Stimulated activated CD4-positive, alpha-beta T cell treated with anti-CD3 and anti-CD28 coated beads, Interleukin-1b, Interleukin-23, amount 100 ng/mL, for 1 hour (primary cell): ENCODE results near the gene SRRM3.
"Not testable (repeated sequence)": the region's sequence is repeated elsewhere in the genome, so short reads cannot be mapped to it uniquely, and the experiment has no call there.

ENCODE experiments used
- DNase-seq, 2 donors: peaks; one replicate each; pipeline ENCODE4 v3.0.0-alpha.2; 2020; ENCODE audit warnings: low read depth in 2 of 2

Gene SRRM3

DNA sequence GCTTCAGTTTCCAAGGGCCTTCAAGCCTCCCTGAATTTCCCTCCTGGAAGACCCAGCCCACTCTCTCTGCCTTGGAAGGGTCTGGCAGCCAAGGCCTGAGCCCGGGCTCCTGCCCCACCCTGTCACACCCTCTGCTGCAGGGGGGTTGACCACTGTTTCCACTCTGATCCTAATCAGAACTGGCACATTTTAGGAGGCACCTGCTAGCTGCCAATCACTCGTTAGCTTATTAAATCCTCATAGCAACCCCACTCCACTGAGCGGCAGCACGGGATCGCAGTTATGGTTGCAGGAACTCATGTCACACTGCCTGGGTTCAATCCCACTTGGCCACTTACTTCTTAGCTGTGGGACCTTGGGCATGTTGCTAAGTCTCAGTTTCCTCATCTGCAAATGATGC is 113.7 kb downstream of the SRRM3 start:
- no peak for DNase-seq

DNA sequence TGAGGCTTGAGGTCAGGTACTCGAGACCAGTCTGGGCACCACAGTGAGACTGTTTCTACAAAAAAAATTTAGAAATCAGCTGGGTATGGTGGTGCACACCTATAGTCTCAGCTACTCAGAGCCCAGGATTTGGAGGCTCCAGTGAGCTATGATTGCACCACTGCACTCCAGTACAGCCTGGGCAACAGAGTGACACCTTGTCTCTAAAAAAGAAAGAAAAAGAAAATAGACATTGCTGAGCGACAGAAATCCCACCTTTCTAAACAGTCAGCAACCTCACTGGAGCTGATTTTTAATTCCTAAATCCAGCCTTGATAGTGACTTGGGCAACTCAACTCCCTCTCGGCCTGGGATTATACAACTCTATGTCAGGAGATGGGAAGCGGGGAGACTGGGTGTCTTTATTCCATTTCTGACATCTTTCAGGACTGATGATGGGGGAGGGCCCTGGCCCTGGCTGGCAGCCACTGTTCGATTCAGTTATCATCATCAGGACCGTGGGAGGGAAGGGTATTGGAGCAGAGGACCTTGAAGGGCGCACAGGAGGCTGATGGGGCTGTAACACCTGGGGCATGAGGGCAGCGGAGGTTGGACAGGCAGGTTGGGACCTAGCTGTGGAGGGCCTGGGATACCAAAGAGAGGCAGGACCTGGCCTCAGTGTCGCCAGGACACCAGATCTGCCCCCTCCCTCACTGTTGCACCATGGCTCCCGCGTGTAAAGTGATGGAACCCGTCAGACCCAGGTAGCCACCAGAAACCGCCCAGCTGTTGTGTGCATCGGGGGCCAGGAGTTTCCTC is 115.5 kb downstream of the SRRM3 start:
- no peak for DNase-seq

DNA sequence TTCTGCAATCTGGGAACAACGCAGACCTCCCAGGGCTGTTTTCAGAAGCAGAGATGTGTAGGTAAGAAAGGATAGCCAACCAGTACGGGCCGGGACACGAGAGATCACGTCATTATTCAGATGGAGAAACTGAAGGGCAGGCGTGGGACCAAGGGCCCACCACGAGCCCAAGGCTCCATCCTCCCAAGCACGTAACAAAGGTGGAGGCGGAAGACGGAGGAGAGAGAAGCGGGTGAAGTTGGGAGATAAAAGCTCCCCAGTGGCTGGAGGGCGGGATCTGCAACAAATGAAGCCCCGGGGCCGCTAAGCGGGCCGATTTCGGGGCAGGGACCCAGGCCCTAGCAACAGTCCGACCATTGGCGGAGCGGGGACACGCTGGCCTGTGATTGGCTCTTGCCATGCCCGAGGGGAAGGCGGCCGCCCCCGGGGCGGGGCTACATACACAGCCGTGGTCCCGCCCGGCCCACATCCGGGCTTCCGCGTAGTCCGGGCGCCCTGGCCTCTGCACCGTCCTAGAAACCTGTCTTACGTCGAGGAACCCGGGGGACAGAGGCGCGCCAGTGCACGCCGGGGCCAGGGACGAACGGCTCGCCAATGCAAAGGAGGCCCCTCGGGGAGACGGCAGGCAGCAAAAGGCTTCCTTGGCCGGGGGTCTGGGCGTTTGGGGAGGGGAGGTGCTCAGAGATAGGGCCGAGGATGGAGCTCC is 116.2 kb downstream of the SRRM3 start:
- peak; percentile 87 to 88 for DNase-seq

DNA sequence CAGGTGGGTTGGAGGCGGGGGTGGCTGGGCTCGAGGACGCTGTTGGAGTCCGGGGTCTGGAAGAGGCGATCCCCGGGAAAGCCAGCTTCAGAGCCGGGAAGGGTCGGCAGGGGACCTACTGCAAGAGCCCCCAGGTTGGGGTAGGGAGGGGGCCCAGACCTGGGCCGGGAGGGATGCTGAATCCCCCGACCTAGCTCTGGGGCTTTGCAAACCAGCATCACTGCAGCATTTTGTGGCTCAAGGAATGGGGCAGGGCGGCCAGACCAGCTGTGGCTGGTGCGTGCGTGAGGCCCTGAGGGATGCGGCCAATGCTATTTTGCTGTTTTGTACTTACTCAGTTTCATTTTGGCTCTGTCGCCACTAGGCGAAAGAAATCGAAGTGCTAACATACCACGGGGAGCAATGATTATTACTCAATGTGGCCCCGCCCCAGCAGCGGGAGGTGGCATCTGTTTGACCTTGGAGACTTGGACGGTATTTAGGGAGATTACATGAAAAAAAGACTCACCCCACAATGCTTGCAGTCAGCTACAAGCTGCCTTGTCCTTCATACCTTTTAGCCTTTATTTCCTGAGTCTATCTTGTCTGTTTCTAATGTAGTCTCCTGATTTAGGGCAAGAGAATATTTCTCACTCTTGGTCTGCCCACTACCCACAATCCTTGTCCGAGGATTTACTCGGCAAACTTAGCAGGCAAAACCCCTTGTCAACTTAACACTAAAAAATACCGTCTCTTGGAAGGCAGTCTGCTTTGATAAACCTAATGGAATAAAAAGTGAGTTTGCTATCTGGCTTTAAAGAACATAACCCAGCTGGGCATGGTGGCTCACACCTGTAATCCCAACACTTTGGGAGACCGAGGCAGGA is 117.0 kb downstream of the SRRM3 start:
- DNase-seq = no peak

DNA sequence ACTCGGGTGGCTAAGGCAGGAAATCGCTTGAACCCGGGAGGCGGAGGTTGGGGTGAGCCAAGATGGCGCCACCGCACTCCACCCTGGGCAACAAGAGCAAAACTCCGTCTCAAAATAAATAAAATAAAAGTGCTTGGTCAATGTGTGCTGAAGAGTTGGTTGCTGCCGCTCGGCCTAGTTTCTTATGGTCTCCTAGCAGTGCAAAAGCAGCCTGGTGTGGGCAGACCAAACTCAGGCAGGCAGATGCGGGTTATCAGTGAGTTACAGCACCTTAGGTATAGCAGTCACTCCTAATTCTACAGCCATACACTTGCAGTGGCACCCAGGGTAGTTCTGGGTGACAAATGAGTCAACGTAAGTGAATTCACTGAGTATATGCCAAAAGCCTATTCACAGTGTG is 123.4 kb downstream of the SRRM3 start:
- no peak for DNase-seq

DNA sequence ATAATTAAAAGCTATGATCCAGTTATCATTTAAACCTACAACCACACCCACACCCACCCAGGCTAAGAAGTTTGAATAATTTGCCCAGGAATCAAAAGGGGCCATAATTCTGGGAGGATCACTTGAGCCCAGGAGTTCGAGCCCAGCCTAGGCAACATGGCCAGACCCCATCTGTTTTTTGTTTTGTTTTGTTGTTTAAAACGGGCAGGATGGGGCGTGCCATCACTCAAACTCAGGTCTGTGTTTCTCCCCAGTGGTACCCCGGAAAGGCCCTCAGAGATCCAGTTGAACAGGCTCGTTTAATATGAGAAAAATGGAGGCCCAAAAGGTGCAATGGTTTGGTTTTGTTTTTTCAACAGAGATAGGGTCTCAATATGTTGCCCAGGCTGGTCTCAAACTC is 124.1 kb downstream of the SRRM3 start:
- DNase-seq = no peak

DNA sequence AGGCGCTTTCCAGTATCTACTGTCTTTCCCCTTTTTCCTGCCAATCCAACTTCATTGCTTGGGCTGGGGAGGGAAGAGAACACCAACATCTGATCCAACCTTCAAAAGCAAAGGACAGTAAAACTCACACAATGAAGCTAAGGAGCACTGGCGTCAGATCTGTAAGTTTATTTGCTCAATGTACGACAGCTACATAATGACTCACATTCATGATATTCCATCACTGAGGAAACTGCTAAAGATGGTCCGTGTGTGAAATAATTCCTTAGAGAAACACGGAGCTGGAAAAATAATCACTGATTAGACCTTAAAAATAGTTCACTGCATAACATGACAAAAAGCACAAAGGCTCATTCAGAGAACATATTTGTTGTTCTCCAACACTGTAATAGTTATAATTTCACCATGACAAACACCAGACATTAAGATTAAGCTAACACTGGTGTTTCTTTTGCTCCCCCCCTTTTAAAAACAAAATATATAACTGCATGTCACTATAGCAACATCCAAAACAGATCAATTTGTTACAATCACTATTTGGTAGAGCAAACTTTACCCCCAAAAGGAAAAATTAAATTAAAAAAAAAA is 125.0 kb downstream of the SRRM3 start:
- no peak for DNase-seq

DNA sequence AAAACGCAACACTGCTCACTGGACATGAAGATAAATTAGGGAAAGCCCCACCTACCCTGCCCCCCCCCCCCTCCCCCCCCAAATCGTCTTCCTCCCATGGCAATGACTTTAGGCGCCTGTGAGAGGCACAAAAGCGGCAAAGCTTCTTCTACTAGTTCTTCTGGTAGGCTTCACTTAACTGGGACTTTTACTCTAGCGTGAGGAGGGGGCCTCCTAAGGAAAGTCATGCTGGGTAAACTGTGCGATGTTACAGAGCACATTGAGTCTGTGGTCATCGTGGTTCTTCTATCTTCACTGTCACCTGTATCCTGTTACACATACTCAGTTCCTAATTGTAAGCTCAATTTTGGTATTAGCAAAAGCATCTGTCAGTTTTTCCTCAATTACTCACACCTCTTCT is 125.9 kb downstream of the SRRM3 start:
- DNase-seq = no peak

DNA sequence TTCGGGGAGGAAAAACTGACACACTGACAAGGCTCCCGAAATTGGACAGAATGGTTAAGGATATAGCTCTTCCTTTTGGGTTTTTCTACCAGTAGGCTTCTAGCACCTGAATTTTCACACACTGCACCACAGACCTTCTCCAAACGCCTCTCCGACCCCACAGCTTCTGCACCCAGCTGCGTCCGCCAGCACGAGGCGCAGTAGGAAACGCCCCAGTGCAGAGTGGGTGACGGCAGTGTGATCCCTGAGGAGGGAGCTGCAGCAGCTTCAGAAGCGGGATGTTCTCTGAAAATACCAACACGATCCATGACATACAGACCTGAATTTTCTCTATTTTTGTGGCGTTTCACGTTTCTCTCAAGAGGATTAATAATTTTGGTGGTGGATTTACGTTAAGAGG is 126.7 kb downstream of the SRRM3 start:
- no peak for DNase-seq

DNA sequence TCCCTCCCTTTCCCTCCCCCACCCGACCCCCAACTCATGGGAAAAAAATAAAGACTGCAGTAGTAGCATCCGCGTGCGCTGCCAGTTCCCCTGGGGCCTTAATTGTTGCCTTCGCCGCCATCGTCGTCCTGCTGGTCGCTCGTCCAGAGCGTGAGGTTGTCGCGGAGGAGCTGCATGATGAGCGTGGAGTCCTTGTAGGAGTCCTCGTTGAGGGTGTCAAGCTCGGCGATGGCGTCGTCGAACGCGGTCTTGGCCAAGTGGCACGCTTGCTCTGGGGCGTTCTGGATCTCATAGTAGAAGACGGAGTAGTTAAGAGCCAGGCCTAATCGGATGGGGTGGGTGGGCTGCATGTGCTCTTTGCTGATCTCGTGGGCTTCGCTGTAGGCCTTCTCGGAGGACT is 127.8 kb downstream of the SRRM3 start:
- DNase-seq = no peak

DNA sequence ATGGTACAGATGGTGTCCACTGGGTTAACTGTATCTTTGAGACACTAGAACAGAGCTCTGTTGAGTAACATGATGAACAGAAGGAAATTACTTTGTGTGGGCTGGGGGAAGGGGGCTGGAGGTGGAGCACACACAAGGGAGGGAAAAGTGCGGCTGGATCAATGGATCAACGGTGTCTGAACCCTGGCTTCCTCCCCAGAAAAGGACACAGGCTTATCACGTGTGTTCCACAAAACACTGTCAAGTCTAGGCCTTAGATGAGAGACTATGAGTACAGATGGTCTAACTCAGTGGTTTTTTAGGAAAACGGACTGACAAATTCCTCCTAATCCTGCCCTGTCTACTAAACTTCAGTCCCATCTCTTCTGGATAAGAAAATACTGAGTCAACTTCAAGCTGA is 128.6 kb downstream of the SRRM3 start:
- DNase-seq = no peak

DNA sequence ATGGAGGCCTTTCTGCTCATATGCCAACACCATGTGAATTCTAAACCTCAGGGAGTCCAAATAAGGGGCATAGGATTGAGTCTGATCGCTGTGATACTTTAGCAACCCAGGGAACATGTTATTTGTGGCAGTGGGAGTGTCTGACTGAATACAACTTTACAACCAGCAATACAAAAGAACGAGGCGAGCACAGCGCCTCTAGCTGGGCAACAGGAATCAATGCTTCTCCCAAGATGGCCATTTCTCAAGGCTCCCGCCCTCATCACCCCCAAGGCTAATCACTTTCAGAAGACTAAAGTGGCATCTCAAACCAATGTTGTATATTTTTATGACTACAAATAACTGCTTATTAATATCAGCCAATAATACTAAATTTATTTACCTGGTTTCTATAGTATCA is 129.0 kb downstream of the SRRM3 start:
- no peak for DNase-seq

DNA sequence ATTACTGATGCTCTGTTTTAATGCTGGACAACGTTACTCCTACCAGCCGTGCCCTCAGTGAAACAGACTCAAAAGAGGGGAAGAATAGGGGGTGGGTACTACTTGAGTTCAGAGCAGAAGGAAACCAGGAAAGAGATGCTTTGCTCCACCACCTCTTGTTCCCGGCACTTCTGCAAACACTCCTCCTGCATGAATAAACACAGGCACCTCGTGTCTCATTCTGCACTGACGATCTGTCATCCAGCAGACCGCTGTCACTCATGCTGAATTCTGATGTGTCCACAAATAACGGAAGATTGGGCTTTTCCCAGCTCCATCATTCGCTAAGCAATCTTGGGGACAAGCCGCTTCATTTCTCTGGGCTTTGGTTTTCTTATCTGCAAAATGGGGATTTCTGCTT is 130.4 kb downstream of the SRRM3 start:
- no peak for DNase-seq

DNA sequence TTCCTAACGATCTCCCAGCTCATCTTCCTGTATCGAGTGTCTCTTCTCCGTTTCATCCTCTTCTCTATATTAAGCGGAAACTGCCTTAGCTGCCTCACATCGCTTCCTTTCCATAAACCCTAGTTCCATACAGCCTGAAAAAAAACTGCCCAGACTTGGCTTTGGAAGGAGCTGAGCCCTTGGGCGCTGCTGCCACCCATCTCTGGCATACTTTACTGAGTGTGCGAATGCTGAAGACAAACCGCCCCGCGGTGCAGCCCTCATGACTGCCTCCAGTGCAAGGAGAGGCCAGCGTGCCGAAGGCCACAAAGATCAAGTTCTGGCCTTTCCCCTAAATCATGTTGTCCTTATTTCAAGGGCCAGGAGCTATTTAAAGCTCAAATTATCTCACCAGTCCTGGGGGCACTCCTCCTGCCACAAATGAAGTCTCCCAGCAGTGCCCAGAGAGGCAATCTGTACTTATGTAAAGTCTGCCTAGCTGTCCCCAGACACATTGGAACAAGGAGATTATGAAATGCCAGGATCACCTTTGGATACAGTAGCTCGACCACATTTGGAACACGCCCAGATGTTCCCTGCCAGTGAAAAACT is 131.9 kb downstream of the SRRM3 start:
- DNase-seq = no peak

DNA sequence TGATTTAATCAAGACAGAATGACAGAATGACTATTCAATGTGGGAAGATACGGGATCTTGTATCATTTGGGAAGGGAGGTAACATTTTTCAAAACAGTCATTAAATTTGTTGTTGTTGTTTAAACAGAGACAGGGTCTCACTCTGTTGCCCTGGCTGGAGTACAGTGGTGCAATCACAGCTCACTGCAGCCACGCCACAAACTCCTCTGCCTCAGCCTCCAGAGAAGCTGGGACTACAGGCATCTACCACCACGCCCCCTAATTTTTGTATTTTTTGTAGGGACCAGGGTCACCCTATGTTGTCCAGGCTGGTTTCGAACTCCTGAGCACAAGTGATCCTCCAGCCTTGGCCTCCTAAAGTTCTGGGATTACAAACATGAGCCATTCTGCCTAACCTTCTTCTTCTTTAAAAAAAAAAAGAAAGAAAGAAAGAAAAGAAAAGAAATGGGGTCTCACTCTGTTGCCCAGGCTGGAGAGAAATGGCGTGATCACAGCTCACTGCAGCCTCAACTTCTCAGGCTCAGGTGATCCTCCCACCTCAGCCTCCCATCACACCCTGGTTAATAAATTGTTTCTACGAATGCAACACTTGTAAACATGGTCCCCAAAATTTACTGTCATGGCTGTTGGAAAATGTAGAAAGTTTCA is 132.7 kb downstream of the SRRM3 start:
- DNase-seq = no peak

DNA sequence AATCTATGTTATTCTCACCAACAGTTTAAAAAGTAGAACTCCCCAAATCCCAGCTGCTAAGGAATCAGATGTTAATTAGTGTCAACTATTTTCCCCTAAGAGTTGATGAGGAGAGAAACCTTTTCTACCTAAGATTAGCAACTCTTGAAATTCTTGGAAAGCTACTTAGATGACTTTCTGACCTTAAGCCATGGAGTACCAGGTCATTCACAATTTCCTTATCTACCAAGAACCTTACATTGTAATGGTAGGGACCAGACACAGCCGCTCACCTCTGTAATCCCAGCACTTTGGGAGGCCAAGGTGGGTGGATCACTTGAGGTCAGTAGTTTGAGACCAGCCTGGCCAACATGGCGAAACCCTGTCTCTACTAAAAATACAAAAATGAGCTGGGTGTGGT is 133.7 kb downstream of the SRRM3 start:
- not testable (repeated sequence) for DNase-seq

DNA sequence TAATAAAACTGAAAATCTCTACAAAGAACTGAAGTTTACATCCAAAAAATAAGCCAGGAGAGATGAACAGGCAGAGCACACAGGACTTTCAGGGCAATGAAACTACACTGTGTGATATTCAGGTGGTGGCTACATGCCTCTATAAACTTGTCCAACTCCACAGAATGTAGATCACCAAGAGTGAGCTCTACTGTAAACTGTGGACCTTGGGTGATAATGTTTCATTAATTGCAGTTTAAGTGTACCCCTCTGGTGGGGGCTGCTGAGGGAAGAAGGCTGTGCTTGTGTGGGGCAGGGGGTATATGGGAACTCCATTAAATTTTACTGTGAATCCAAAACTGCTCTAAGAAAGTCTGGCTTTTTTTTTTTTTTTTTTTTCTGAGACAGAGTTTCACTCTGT is 134.4 kb downstream of the SRRM3 start:
- no peak for DNase-seq
